ENCODE data around the gene LSM7. TPM values are rescaled to one million over a fixed set of nuclear protein-coding genes. Genes with fewer than 3 reads are reported as not detected.
"Not testable (repeated sequence)": the region's sequence is repeated elsewhere in the genome, so short reads cannot be mapped to it uniquely, and the experiment has no call there.

The LSM7 gene
- total RNA-seq, 1 experiment from 2014 or later, result 195 TPM

- DNase-seq (ENCODE audit: low read depth), result no peak
Observed at GRCh38 chr19:2303211-2303798, 25.1 kb downstream of the LSM7 start.

- no peak for DNase-seq (ENCODE audit: low read depth)
Observed at GRCh38 chr19:2302319-2303210, 25.8 kb downstream of the LSM7 start.

GRCh38 chr19:2300533-2300932, 27.9 kb downstream of the LSM7 start:
- DNase-seq (ENCODE audit: low read depth), result no peak

GRCh38 chr19:2296141-2296540, 32.2 kb downstream of the LSM7 start:
- DNase-seq (ENCODE audit: low read depth), result no peak

- DNase-seq (ENCODE audit: low read depth), result no peak
Observed at GRCh38 chr19:2294687-2295335, 33.6 kb downstream of the LSM7 start.

GRCh38 chr19:2291185-2291751, 37.1 kb downstream of the LSM7 start:
- no peak for DNase-seq (ENCODE audit: low read depth)

GRCh38 chr19:2290441-2291184, 37.8 kb downstream of the LSM7 start:
- no peak for DNase-seq (ENCODE audit: low read depth)

GRCh38 chr19:2289714-2290435, 38.5 kb downstream of the LSM7 start:
- DNase-seq (ENCODE audit: low read depth), result no peak

GRCh38 chr19:2288818-2289713, 39.3 kb downstream of the LSM7 start:
- no peak for DNase-seq (ENCODE audit: low read depth)

- no peak for DNase-seq (ENCODE audit: low read depth)
Observed at GRCh38 chr19:2288338-2288817, 40.0 kb downstream of the LSM7 start.

- no peak for DNase-seq (ENCODE audit: low read depth)
Observed at GRCh38 chr19:2287585-2288337, 40.6 kb downstream of the LSM7 start.

GRCh38 chr19:2286402-2287140, 41.8 kb downstream of the LSM7 start:
- no peak for DNase-seq (ENCODE audit: low read depth)

- DNase-seq (ENCODE audit: low read depth), result no peak
Observed at GRCh38 chr19:2283835-2284507, 44.4 kb downstream of the LSM7 start.

GRCh38 chr19:2282862-2283237, 45.5 kb downstream of the LSM7 start:
- no peak for DNase-seq (ENCODE audit: low read depth)

GRCh38 chr19:2282062-2282861, 46.1 kb downstream of the LSM7 start, which contains the start of gene PEAK3:
TSS of gene PEAK3 (minus strand) at chr19:2282175. CDS start at chr19:2280931, 1,244 bp downstream.
- peak; percentile 40 for DNase-seq (ENCODE audit: low read depth)

GRCh38 chr19:2281265-2282061, 46.9 kb downstream of the LSM7 start:
- not testable (repeated sequence) for DNase-seq (ENCODE audit: low read depth)
